HG02623 (cell line): ENCODE results near the gene IP6K1.
A peak's percentile ranks its signal among the peaks of the same experiment; 100 is the strongest.
"Not testable (repeated sequence)": the region's sequence is repeated elsewhere in the genome, so short reads cannot be mapped to it uniquely, and the experiment has no call there.

Experiments used
- ATAC-seq: cut with Tn5 transposase; IDR thresholded peaks from one replicate; pipeline ENCODE4 v1.9.1; 2021; ENCODE audit warnings: moderate library complexity; ENCODE audit not compliant: unreplicated experiment

The IP6K1 gene

DNA sequence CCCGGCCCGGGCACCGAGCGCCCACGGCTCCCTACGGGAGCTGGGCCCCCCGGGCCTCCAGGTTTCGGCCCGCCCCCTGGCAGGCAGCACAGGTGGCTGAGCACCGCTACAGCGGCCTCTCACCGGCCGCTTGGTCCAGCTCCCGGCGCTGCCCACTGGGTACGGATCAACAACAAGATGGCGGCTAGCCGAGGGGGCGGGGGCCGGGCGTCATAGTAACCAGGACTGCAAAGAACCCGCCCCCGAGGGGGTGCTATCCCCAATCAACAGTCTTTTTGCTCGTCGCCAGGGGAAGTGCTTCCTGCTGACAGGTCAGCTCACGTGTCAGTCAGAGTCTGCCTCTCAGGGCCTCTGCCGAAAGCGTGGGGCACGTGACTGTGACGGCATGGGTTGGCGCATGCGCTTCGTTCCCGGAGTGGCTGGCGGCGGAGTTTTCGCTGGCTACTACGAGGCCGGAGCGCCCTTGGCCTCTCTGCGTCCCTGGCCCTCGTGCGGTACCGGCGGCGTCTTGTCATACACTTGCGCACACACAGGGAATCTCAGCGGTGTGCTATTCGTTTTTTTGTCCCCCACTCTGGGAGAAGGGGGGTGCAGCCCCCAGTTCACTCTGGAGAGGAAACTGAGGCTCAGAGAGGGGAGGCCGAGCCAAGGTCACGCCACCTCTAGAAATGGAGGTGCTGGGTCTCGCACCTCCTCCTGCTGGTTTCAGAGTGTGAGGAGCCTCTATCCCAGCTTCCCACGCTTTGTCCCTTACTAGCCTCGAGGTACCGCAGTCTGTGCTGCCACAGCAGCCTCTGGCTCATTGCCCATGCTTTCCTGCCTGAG lies at the start of gene IP6K1:
IP6K1 (minus strand) TSS at position 186 of the 825 bp plus-strand sequence. CDS start 38,502 bp downstream, outside the sequence.
- peak; percentile 97 for ATAC-seq

DNA sequence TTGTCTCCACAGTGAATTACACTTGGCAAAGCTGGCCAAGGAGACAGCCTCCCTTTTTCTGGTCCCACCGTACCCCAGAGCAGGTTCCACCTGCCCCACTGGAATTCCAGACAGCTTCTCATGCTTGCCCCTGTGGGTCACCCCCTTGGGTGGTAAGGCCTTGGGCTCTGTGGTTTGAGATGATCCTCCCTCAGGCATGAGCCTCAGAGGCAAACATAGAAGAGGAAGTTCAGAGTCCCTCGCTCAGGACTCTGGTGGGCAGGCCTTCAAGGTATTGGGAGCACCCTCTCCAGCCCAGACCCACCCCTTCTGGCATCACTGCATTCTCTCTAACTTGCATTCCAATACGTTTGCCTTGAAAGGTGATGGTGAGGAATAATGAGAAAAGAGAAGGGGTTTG lies 45.0 kb upstream of the IP6K1 start:
- no peak for ATAC-seq

DNA sequence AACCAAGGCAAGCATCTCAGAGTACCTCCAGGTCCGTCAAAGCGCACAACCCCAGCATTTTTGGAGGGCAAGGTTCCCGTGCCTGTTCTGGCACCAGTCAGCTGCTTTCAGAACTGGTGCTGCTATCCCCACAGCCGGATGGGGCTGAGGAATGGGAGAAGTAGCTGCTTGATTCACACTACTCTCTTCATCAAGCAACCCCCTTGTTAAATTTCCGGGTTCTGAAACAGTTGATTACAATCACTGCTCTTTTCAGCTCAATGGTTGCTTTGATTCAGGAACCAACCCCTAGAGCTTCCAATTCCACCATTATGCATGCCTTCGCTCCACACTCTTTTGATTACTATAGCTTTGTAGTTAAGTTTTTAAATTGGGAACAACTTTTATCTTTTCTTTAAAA lies 39.7 kb upstream of the IP6K1 start:
- ATAC-seq, result no peak

DNA sequence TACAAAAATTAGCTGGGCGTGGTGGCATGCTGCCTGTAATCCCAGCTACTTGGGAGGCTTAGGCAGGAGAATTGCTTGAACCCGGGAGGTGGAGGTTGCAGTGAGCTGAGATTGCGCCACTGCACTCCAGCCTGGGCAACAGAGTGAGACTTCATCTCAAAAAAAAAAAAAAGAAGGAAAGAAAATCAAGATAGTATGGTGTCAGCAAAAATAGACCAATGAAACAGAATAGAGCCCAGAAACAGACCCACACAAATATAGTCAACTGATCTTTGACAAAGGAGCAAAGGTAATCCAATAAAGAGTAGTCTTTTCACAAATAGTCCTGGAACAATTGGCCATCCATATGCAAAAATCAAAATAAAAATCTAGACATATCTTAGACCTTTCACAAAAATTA lies 36.8 kb upstream of the IP6K1 start:
- not testable (repeated sequence) for ATAC-seq

DNA sequence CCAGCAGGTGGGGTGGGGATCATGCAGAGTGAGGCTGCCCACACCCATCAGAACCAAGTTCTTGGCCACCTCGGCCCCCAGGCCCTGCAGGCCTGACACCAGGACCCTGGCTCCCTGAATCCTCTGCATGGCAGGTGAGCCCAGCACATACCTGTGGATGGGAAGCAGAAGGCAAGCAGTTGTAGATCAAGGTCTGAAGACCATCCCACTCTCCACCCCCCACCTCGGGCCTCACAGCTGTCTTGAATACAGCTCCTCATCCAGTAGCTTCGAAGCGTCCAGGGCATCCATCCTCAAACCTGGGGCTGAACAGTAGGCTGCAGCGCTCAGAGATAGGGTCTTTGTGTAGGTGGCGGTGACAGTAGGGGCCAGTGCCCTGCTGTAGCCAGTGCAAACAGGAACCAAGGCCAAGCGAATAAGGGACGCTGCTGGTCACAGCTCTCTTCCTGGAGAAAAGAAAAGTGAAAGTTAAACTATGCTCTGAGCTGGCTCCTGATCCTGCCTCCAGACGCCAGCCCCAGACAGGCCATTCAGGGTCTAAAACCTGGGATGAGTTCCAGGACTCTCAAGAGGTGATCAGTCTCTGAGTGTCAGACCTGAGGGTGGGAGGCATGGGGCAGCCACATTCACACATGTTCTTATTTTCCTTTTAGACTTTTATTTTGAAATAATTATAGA lies 27.3 kb upstream of the IP6K1 start, which contains the start of gene UBA7:
UBA7 (minus strand) TSS at position 457 of the 678 bp plus-strand sequence; CDS start at position 291, 166 bp downstream.
- no peak for ATAC-seq

DNA sequence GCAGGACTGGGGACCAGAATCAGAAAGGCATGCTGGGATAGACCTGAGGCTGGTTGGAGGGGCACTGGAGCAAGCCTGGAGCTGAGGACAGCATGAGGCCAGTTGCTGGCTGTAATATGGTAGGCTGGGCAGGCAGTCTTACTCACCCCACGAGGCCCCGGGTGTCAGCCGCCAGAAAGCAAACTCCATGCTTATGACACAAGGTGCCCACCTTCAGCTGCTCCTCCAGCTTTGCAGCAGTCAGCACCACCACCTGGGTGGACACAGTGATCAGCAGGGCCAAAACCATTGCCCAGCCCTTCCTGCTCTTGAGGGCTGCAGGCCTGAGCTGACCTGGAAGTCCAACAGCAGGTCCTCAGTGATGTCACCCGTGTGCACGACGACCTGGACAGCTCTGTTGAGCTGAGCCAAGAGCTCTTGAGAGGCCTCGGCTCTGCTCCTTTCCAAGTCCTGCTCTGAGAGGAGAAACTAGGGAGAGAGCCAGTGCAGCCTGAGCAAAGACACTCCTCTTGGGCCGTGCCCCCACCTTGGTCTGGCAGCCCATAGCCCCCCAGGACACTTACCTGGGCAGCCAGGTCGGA lies 26.7 kb upstream of the IP6K1 start:
- ATAC-seq, result no peak

DNA sequence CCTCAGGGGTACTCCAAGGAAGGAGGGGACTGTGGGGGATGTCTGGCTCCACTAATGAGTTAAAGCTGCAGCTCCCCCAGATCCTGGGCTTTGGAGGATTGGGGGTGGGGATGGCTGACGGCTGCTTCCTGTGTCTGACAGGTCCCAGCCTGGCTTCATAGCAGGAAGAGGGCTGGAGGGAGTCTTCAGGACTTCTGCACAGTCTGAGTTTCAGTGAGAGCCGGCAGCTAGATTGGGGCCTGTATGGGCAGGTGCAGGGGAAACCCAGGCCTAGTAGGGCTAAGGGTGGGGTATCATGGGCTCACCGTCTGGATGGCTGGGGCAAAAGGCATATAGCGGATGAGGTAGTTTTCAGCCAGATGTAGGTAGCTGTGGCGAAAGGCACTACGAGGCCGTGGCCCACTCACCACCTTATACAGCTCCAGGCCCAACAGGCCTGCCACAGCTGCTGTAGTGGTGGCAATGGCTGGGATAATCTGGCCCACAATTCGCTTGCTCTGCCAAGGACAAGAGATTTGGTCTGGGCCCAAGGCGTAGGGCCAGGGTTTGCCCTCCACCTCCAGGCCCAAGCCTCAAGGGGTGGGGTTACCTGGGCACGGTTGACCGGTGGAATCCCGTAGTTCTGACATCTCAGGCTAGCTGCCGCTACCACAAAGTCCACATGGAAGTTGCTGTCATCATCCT lies 21.2 kb upstream of the IP6K1 start:
- ATAC-seq, result no peak

DNA sequence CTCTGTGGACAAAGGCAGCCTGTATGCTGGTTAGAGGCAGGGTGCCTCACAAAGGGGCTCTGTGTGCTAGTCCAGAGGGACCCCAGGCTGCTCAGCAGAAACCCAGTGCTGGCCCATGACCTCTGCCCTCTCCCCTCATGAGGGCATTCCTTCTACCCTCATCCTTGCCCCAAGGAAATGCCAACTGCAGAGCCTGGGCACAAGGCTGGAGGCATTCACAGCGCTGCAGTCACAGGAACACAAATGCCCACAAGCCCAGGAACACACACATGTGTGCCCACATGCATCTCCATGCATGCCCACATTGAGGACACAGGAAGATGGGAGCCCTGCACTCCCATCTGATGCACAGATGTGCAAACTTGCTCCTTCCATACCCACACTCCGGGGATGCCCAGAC lies 20.5 kb upstream of the IP6K1 start:
- ATAC-seq, result no peak

DNA sequence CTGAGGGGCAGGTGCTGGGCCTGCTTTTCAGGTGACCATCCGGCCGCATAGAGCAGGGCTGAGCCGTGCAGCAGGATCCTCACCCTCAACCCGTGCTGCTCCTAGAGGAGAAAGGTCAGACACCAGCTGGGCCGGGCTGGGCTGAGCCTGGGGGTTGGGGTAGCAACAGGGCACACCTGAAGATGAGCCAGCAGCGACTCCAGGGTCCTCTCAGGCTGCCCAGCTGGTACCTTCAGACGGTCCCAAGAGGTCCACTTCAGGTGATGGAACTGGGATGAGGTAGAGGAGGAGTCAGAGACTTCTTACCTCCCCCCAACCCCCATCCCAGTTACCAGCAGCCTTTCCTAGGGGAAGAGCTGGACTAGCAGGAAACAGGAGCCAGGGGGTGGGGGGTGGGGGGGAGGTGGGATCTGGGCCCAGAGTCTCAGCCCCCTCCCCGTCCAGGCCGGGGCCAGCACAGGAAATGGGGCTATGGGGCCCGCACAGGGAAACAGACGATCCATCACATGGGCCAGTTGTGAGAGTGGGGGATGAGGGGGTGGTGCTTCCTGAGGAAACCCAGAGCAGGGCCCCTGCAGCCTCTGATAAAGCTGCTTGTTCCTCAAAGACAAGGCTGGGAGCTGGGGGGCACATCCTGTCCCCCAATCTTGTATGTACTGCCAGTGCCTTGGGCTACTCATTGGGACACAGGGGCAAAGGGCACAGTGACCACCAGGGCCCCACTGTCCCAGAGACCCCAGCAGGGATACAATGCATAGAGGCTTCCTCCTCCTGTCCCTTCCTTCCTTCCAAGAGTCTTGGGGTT lies 19.8 kb upstream of the IP6K1 start:
- ATAC-seq, result no peak

DNA sequence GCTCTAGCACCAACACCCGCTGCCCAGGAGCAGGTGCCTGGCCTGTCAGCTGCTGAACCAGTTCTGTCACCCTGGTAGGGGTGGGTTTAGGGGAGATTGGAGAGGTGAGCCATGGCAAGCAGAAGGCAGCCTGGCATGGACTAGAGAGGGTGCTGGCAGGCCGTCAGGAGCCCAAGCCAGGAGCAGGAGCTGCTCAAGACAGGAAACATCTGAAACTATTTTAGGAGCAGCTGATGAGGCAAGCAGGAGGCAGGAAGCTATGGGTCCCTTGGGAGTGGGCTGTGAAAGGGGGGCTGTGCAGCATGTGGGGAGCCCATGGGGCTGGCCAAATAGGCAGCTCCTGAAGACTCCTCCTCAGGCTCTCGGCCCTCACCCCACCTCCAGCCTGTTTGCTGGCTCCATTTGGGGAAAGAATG lies 19.0 kb upstream of the IP6K1 start:
- no peak for ATAC-seq

DNA sequence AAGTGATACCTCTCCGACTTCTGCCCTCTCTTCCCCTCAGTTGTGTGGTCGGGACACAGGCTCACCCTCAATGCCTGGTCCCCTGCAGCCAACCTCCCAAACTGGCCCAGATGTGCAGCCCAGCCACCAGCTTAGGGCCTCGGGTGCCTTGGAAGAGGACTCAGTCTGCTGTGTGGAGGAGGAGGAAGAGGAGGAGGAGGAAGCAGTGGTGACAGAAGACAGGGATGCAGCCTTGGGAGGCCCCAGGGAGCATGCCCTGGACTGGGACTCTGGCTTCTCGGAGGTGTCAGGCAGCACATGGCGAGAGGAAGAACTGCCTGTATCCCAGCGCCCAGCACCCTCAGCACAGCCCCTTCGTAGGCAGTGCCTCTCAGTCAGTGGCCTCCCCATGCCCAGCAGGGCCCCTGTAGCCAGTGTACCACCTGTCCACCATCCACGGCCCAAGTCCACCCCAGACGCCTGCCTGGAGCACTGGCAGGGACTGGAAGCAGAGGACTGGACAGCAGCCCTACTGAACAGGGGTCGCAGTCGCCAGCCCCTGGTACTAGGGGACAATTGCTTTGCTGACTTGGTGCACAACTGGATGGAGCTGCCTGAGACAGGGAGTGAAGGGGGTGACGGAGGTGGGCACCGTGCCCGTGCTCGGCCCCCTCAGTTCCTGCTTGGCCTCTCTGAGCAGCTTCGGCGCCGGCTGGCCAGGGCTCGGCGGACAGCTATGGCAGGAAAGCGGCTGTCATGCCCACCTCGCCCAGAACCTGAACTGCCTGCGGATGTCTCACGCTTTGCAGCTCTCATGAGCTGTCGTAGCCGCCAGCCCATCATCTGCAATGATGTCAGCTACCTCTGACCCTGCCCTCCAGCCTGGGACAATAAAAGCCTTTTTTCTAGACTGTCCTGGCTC lies 18.0 kb upstream of the IP6K1 start:
- ATAC-seq, result no peak

DNA sequence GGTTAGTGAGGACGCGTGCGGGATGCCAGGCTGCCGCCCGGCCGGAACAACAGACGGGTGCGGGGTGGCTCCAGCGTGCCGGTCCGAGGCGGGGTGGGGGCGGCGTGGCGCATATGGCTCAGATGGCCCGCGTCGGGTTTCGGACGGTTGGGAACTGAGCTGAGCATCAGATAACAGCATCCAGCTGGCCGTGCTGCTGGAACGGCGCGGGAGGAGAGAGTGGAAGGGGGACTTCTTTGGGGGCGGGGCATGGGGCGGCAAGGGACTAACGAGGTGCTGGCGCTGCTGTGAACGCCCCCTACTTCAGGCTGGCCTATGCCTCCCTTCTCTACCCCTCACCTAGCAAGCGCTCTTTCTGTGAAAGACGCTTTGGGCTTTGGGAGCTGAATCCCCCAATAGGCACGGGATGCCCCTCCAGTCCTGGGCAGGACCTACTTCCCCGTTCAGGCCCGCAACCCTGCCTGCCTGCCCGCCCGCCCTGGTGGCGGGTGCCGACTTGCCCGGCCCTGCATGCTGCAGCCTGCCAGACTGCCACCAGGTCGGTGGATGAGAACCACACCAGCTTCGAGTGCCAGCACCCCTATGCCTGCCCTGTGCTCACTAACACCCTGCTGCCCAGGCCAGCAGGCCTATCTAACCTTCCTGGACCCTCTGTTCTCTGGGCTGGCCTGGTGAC lies 17.3 kb upstream of the IP6K1 start:
- ATAC-seq, result peak; percentile 7

DNA sequence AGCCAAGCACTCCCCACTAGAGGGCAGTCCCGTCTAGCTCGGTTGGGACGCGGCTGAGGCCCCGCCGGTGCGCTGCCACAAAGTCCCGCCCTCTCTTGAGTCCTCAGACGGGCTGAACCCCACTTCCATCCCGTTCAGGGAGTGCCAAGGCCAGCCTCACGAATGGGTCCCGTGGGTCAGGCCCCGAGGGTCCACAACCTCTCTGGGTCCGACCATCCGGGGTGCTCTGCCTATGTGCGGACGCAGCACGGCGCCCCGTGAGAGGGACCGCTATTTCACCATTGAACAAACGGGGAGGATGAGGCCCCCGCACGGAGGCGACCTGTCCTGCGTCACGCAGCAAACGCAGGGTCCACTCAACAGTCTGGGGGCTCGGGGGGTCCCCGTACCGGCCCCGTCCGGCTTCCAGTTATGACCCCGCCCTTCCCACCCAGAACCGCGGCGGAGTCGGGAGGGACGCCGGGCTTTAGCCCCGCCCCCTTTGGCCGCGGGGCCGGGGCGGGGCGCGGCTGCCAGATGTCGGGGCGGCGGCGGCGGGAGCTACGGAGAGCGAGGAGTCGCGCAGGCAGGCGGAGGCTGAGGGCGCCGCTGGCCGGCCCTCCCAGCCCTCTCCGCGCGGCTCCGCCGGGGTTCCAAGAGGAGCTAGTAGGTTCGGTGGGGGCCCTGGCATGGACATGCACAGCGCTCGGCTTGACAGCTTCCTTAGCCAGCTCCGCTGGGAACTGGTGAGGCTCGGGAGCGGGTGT lies 16.6 kb upstream of the IP6K1 start, which contains the start of gene INKA1:
INKA1 (plus strand) TSS at position 543 of the 746 bp plus-strand sequence; CDS start at position 675, 132 bp downstream.
- peak; percentile 58 for ATAC-seq

DNA sequence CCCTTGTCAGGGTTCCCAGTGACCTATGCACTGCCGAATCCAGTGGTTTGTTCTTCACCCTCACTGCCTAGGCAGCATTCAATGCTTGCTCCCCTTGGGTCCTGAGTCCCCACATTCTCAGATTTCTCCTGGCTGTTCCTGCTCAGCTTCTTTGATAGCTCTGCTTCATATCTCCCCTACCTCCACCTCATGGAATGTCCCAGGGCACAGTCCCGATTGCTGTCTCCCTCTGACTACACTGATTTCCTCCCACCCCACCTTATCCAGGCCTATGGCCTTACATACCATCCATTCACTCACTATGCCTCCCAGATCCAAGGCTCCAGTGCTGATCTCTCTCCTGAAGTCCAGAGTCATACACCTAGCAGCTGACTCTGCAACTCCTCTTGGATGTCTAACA lies 14.8 kb upstream of the IP6K1 start:
- ATAC-seq, result no peak

DNA sequence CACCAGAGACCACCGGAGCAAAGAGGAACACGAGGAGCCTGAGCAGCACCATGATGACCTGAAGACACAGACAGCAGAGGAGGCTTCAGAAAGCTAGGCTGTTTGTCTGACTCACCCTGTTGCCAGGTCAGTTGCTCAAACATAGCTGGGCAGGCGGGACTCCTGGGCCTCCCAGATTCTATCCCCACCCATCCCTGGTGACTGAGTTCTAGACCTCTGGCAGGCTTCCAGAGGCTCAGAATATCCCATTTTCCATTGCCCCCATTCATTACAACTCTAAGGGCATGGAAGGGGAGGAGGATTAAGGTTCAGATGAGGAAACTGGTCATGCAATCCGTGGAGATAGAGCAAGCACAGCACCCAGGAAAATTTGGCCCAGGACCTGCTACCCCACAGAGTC lies 13.4 kb upstream of the IP6K1 start, which contains the start of gene CDHR4:
CDHR4 (minus strand) TSS at position 113 of the 400 bp plus-strand sequence; CDS start at position 52, 61 bp downstream.
- no peak for ATAC-seq

DNA sequence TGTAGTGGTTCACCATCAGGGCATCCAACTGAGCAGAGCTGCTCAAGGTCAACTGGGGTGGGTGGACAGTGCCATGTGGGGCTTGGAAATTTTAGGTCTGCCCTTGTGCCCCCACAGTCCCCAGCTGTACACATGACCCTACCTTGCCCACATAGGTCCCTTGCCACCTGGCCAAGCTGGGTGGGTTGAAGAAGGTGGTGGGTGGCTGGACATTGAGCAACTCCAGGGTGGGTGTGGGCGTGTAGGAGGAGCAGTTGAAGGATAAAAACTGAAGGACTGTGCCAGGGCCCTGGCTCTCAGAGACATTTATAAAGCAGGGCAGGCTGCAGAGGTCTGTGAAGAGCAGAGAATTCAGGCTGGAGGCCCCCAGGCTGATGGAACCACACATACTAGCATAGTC lies 12.8 kb upstream of the IP6K1 start:
- no peak for ATAC-seq

DNA sequence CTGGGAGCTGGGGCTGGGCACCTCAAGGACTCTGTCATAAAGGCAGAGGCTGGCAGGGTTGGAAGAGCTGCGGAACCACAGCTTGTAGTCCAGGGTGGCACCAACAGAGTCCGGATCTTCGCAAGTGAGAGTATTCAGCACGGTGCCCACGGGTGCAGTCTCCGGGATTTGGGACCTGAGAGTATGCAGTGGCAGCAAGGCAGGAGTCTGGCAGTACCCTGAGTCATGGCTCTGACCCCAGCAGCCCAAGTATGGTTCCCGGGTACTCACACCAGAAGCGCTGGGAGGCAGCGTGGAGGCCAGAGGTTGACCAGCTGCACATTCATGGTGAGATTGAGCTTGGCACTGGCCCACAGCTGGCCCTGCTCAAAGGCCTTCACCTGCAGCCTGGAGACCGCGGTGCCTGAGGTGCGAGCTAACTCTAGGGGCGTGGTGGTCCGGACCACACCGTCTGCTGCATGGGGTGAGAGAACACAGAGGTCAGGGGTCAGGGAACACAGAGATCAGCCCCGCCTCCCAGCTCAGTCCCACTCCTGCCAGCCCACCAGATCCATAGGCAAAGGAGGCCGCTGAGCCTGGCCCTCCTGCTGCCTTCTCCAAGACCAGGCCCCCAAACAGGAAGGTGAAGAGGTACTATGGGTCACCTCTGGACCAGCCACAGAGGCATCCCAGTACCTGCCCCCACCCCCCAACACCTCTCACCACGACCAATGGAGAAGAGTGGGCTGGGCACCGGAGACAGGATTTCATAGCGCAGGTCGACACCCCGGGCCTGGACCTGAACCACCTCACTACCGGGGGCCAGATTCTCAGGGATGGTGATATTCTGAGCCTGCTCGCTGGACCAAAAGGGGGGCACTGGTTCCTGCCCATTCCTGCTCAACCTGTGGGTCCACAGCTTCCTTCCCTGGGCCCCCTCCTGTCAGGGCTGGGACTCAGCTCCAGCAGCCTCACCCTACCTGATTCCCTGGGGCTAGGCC lies 8.9 kb upstream of the IP6K1 start:
- ATAC-seq, result no peak
